Activated CD4-positive, alpha-beta T cell treated with anti-CD3 and anti-CD28 coated beads for 36 hours (primary cell): ENCODE data around the gene DBR1. TPM values are rescaled to one million over a fixed set of nuclear protein-coding genes. Genes with fewer than 3 reads are reported as not detected.

ENCODE experiments used
- ATAC-seq: fragments of 200-7000 bp; cut with Tn5 transposase; one replicate; pipeline ENCODE4 v1.10.0; 2021; ENCODE audit warnings: mild to moderate bottlenecking, moderate library complexity
- CTCF ChIA-PET: fragments of 350-600 bp; sonication (Branson Sonifier 250); formaldehyde crosslinking; loops from one replicate; lab custom pipeline; 2021; ENCODE audit warnings: antibody characterized with exemption; lab: Charles Lee
- POLR2A ChIA-PET: fragments of 350-600 bp; sonication (Branson Sonifier 250); formaldehyde crosslinking; loops from one replicate; lab custom pipeline; 2021; ENCODE audit warnings: antibody characterized with exemption, inconsistent platforms; lab: Charles Lee
- DNase-seq: peaks from one replicate; pipeline ENCODE4 v3.0.0-alpha.2; 2020
- H3K27ac Mint-ChIP-seq: one replicate; pipeline ENCODE4 v1.8.0; 2021; ENCODE audit warnings: mixed read lengths
- H3K27me3 Mint-ChIP-seq: one replicate; pipeline ENCODE4 v1.8.0; 2021; ENCODE audit warnings: mixed read lengths
- H3K36me3 Mint-ChIP-seq: one replicate; pipeline ENCODE4 v1.8.0; 2021; ENCODE audit warnings: low read depth, mixed read lengths
- H3K4me1 Mint-ChIP-seq: one replicate; pipeline ENCODE4 v1.8.0; 2021; ENCODE audit warnings: mixed read lengths
- H3K4me3 Mint-ChIP-seq: one replicate; pipeline ENCODE4 v1.8.0; 2021; ENCODE audit warnings: mild to moderate bottlenecking, moderate library complexity, mixed read lengths
- H3K9me3 Mint-ChIP-seq: one replicate; pipeline ENCODE4 v1.8.0; 2021; ENCODE audit warnings: low read depth, mixed read lengths
- intact Hi-C, 2 experiments: fragments of 100-400 bp; cut with DNase I in 1 of 2; cut with micrococcal nuclease in 1 of 2; formaldehyde crosslinking; loops; one replicate each; pipeline versions ENCODE4 v1.14.2 to v1.15.1; 2022 to 2024; cut with DNase I, micrococcal nuclease
- total RNA-seq, 2 experiments: library from RNA; stranded (reverse); gene quantifications; one replicate each; pipeline ENCODE4 v1.2.3, GENCODE V29; 2021

The DBR1 gene
- total RNA-seq, 2 experiments from 2014 or later, result 16.4 to 22.0 TPM

GRCh38 chr3:138203938-138204337 lies 29.2 kb upstream of the DBR1 start:
- H3K27ac Mint-ChIP-seq, result no peak overlapping the region
- no peaks in the 10 kb centered on the region for H3K9me3 Mint-ChIP-seq
- DNase-seq, result no peak
- intact Hi-C loops, result no loop called here
- H3K4me3 Mint-ChIP-seq, result no peak overlapping the region
- peaks cover 20% of the 10 kb centered on the region for H3K36me3 Mint-ChIP-seq
- ATAC-seq, result no peak
- ChIA-PET CTCF (interaction anchor here (0.6 to 1.1 kb wide), 3 partner anchors 9 to 274 kb away, joined by 3 to 4 read pairs (median 3); no protein-coding TSS in a partner anchor), POLR2A (no interaction called here)
- no peaks in the 10 kb centered on the region for H3K27me3 Mint-ChIP-seq
- H3K4me1 Mint-ChIP-seq, result peaks cover 47% of the 10 kb centered on the region

DNA sequence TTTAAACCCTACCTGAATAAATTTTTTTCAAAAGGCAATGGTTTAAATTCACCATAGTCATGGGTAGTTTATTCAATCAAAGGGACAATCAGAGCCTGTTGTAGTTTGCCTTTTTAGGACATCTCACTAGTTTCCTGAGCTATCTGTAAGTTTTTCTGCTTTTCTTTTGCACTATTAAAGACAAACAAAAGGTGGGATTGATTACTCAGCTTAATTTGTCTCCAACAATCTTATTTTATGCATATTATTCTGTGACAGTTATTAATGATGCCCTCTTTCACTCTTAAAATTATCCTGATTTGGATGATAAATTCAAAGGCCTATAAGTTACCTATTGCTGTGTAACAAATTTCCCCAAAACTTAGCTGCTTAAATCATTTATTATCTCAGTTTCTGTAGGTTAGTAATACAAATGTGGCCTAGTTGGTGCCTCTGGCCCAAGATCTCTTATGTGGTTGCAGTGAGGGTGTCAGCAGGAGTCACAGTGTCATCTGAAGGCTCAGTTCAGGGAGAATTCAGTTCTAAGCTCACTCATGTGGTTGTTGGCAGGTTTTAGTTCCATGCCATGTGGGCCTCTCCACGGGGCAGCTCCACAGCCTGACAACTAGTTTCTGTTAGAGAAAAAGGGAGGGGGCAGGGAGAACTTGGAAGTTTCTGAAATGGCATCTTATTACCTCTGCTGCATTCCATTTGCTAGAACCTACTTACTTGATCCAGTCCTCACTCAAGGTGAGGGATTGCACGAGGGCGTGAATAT lies 28.4 kb upstream of the DBR1 start:
- H3K27ac Mint-ChIP-seq, result no peak overlapping the region

DNA sequence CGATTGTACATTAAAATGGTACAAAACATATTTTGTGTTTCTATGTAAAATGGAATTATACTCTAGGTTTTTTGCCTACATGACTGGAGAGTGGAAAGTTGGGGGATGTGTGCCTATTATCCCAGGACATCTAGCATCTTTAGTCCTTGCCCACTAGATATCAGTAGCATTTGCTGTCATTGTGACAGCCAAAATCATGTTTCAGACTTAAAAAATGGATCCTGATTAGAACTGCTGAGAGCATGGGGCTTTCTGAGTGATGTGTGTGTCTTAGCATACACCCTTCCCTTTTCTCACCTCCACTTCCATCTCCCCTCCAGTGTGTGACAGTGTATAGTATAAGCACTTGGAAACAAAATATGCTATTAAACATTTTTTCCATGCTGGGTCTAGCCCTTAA lies 25.7 kb upstream of the DBR1 start:
- H3K36me3 Mint-ChIP-seq, result peaks cover 12% of the 10 kb centered on the region
- no peaks in the 10 kb centered on the region for H3K9me3 Mint-ChIP-seq
- peaks cover 41% of the 10 kb centered on the region for H3K4me1 Mint-ChIP-seq
- H3K27me3 Mint-ChIP-seq, result no peaks in the 10 kb centered on the region
- no peak overlapping the region for H3K4me3 Mint-ChIP-seq
- ATAC-seq (no peak), DNase-seq (no peak)
- intact Hi-C loops, result no loop called here
- ChIA-PET POLR2A (no interaction called here), CTCF (no interaction called here)
- H3K27ac Mint-ChIP-seq, result no peak overlapping the region

More for the DNA sequence above, 28.4 kb upstream of the DBR1 start:
- Mint-ChIP-seq H3K9me3 (no peaks in the 10 kb centered on the region), H3K4me3 (no peak overlapping the region), H3K36me3 (peaks cover 21% of the 10 kb centered on the region), H3K27me3 (no peaks in the 10 kb centered on the region), H3K4me1 (peaks cover 46% of the 10 kb centered on the region)
- DNase-seq, result peak; percentile 6
- intact Hi-C loops, result no loop called here
- ATAC-seq, result peak; percentile 60
- CTCF ChIA-PET, result interaction anchor here (0.9 to 1.5 kb wide), 4 partner anchors 8 to 28 kb away, joined by 3 to 6 read pairs (median 4); no protein-coding TSS in a partner anchor
- POLR2A ChIA-PET, result no interaction called here

DNA sequence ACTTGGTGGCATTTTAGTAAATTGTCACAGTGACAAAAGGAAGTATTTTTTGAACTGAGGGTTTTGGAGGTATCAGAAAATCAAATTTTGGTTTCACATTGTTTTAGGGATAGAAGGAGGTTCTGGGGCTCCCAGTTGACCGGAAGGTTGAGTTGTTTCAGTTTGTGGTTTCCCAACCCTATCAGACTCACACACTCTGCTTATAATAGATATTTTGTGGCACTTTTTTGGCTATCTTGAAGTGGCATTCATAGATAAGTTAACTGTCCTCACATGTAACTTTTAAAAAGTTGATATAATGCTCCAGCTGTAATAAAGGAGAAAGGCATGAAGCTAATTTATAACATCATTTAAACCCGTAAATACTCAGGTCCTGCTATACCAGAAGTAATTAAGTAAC lies 25.1 kb upstream of the DBR1 start:
- H3K4me3 Mint-ChIP-seq, result no peak overlapping the region
- POLR2A ChIA-PET, result no interaction called here

GRCh38 chr3:138197524-138197923 lies 22.8 kb upstream of the DBR1 start:
- Mint-ChIP-seq H3K9me3 (no peaks in the 10 kb centered on the region), H3K27ac (no peak overlapping the region), H3K4me3 (no peak overlapping the region), H3K36me3 (peaks cover 7% of the 10 kb centered on the region), H3K4me1 (peaks cover 27% of the 10 kb centered on the region), H3K27me3 (no peaks in the 10 kb centered on the region)
- no peak for ATAC-seq
- POLR2A ChIA-PET, result interaction anchor here (0.7 kb wide), 1 partner anchor 10 kb away, joined by 3 read pairs; the partner anchor contains the start of gene ARMC8
- CTCF ChIA-PET, result interaction anchor here (0.9 to 1.3 kb wide), 3 partner anchors 10 to 40 kb away, joined by 3 to 4 read pairs (median 3); partner anchors contain the start of gene ARMC8
- intact Hi-C loops, result no loop called here
- DNase-seq, result no peak

More for the DNA sequence above, 25.1 kb upstream of the DBR1 start:
- no peak overlapping the region for H3K27ac Mint-ChIP-seq
- CTCF ChIA-PET, result no interaction called here
- ATAC-seq (no peak), DNase-seq (no peak)
- no peaks in the 10 kb centered on the region for H3K9me3 Mint-ChIP-seq
- H3K27me3 Mint-ChIP-seq, result no peaks in the 10 kb centered on the region
- H3K4me1 Mint-ChIP-seq, result peaks cover 39% of the 10 kb centered on the region
- intact Hi-C loops, result no loop called here
- H3K36me3 Mint-ChIP-seq, result peaks cover 9% of the 10 kb centered on the region

- Mint-ChIP-seq H3K36me3 (peaks cover 7% of the 10 kb centered on the region), H3K27me3 (no peaks in the 10 kb centered on the region), H3K4me1 (peaks cover 27% of the 10 kb centered on the region), H3K4me3 (no peak overlapping the region), H3K9me3 (no peaks in the 10 kb centered on the region), H3K27ac (no peak overlapping the region)
- ATAC-seq, result peak; percentile 63
- POLR2A ChIA-PET, result interaction anchor here (0.7 kb wide), 1 partner anchor 9 kb away, joined by 3 read pairs; the partner anchor contains the start of gene ARMC8
- CTCF ChIA-PET, result interaction anchor here (0.9 to 1.3 kb wide), 3 partner anchors 10 to 40 kb away, joined by 3 to 4 read pairs (median 3); partner anchors contain the start of gene ARMC8
- peak; percentile 30 for DNase-seq
- intact Hi-C loops, result no loop called here
Observed at GRCh38 chr3:138197058-138197457, 22.3 kb upstream of the DBR1 start.

GRCh38 chr3:138196023-138196422 lies 21.3 kb upstream of the DBR1 start:
- Mint-ChIP-seq H3K27me3 (no peaks in the 10 kb centered on the region), H3K36me3 (peaks cover 12% of the 10 kb centered on the region), H3K4me1 (peaks cover 27% of the 10 kb centered on the region), H3K27ac (no peak overlapping the region), H3K4me3 (no peak overlapping the region), H3K9me3 (no peaks in the 10 kb centered on the region)
- ChIA-PET POLR2A (no interaction called here), CTCF (no interaction called here)
- ATAC-seq, result no peak
- no peak for DNase-seq
- intact Hi-C loops, result no loop called here

GRCh38 chr3:138195481-138195880 lies 20.8 kb upstream of the DBR1 start:
- H3K36me3 Mint-ChIP-seq, result peaks cover 15% of the 10 kb centered on the region
- ChIA-PET CTCF (no interaction called here), POLR2A (no interaction called here)
- H3K27ac Mint-ChIP-seq, result no peak overlapping the region
- no peaks in the 10 kb centered on the region for H3K9me3 Mint-ChIP-seq
- H3K27me3 Mint-ChIP-seq, result no peaks in the 10 kb centered on the region
- DNase-seq, result no peak
- no peak for ATAC-seq
- peaks cover 32% of the 10 kb centered on the region for H3K4me1 Mint-ChIP-seq
- H3K4me3 Mint-ChIP-seq, result no peak overlapping the region
- intact Hi-C loops, result no loop called here

- H3K27ac Mint-ChIP-seq, result peak overlapping the region; percentile 81
- peaks cover 28% of the 10 kb centered on the region for H3K4me1 Mint-ChIP-seq
- H3K9me3 Mint-ChIP-seq, result no peaks in the 10 kb centered on the region
- intact Hi-C loops, result loop anchor here (5.0 to 10.0 kb wide), 6 partner anchors 34 to 1326 kb away; partner anchors contain the start of genes ESYT3 (in 2 of the 2), CEP70 (in 1 of the 2), MRPS22 (in 1 of the 2) and NCK1 (in 1 of the 2)
- ChIA-PET CTCF (interaction anchor here (0.9 to 5.0 kb wide), 2 partner anchors 9 to 14 kb away, joined by 3 to 38 read pairs; partner anchors contain the start of gene DBR1), POLR2A (interaction anchor here (1.0 to 2.9 kb wide), 2 partner anchors 9 to 14 kb away, joined by 3 to 25 read pairs; partner anchors contain the start of gene DBR1)
- DNase-seq (no peak), ATAC-seq (peak; percentile 18)
- H3K27me3 Mint-ChIP-seq, result peaks cover 3% of the 10 kb centered on the region
- H3K4me3 Mint-ChIP-seq, result peak overlapping the region; percentile 81
- H3K36me3 Mint-ChIP-seq, result peaks cover 13% of the 10 kb centered on the region
Observed at GRCh38 chr3:138188013-138188730, 13.5 kb upstream of the DBR1 start.

GRCh38 chr3:138187296-138188012 lies 12.7 kb upstream of the DBR1 start, which contains the start of gene ARMC8:
ARMC8 (plus strand) TSS chr3:138187301; CDS start chr3:138187555, 254 bp downstream.
- CTCF ChIA-PET, result interaction anchor here (0.6 to 5.0 kb wide), 8 partner anchors 9 to 236 kb away, joined by 3 to 38 read pairs (median 3); partner anchors contain the start of gene DBR1
- POLR2A ChIA-PET, result interaction anchor here (0.6 to 2.9 kb wide), 3 partner anchors 10 to 95 kb away, joined by 3 to 25 read pairs (median 3); partner anchors contain the start of gene DBR1
- ATAC-seq (peak; percentile 43), DNase-seq (peak; percentile 56)
- Mint-ChIP-seq H3K4me3 (peak within 1 kb of the TSS; percentile 81), H3K27me3 (peaks cover 3% of the 10 kb centered on the region), H3K9me3 (no peaks in the 10 kb centered on the region), H3K4me1 (peaks cover 28% of the 10 kb centered on the region), H3K27ac (peak within 1 kb of the TSS; percentile 93), H3K36me3 (peaks cover 13% of the 10 kb centered on the region)
- intact Hi-C loops, result loop anchor here (1.0 to 10.0 kb wide), 11 partner anchors 13 to 1435 kb away; partner anchors contain the start of genes CEP70 (in 2 of the 2), DBR1 (in 2 of the 2), ESYT3 (in 2 of the 2) and NME9 (in 2 of the 2)
